HG03521 (cell line): Measurements from ENCODE around the gene VPREB1.
"Not testable (repeated sequence)": the region's sequence is repeated elsewhere in the genome, so short reads cannot be mapped to it uniquely, and the experiment has no call there.

Experiments
- ATAC-seq: cut with Tn5 transposase; IDR thresholded peaks from one replicate; pipeline ENCODE4 v1.9.1; 2021; ENCODE audit warnings: mild to moderate bottlenecking, moderate library complexity; ENCODE audit not compliant: unreplicated experiment

VPREB1 gene

DNA sequence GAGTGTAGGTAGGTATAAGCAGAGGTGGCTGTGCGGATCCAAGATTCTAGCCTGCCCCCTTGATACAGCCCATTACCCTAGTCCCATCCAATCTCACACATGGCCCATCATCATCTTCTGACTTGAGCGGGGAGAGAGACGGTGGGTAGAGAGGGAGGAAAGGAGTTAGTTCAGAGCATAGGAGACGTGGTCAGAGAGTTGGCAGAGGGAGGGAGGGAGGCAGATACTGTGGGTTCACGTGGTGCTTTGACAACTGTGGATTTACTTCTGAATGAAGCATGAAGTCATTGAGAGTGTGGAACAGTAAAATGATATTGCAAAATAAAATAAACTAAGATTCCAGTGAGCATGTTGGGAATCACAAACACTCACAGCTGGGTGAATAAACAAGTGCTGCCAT lies 31.4 kb upstream of the VPREB1 start:
- no peak for ATAC-seq

DNA sequence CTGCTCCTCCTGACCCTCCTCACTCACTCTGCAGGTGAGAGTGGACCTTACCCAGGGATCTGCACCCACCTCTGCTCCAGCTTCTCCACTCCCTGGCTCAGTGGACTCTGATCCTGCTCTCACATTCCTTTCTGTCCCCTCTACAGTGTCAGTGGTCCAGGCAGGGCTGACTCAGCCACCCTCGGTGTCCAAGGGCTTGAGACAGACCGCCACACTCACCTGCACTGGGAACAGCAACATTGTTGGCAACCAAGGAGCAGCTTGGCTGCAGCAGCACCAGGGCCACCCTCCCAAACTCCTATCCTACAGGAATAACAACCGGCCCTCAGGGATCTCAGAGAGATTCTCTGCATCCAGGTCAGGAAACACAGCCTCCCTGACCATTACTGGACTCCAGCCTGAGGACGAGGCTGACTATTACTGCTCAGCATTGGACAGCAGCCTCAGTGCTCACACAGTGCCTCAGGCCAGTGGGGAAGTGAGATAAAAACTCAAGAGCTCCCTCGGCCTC lies 29.7 kb upstream of the VPREB1 start:
- ATAC-seq, result no peak

DNA sequence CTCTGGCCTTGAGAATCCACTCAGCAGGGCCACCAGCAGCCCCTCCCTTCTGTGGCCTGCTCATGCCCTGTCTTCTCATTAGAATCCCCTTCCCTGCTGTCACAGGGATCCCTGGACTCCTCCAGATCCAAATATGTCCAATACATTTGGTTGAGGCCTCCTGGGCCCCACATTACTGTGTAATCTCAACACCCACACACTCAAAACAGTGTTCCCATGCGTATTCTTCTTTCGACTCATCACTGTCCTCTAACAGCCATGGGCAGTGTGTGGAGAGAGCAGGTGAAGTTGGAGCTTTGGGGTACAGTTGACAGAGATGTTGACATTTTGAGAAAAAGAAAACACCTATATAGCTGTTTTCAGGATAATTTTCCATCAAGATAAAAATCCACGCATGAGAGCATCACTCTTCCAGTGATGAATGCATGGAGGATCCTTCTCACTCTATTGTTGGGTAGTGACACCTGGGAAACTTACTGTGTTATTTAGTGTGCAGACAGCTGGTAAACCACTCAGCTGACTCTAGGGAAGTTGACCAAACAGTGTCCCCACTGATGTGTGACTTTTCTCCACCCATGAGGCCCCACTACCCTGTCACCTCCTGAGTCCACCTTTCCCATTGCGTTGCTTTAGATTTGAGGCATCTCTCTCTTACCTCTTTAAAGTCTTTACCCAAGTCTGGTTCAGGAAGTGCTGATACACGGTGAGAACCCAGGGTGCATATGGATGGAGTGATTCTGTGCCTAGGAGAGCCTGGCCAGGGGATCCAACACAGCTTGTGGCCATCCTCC lies 28.7 kb upstream of the VPREB1 start:
- no peak for ATAC-seq

DNA sequence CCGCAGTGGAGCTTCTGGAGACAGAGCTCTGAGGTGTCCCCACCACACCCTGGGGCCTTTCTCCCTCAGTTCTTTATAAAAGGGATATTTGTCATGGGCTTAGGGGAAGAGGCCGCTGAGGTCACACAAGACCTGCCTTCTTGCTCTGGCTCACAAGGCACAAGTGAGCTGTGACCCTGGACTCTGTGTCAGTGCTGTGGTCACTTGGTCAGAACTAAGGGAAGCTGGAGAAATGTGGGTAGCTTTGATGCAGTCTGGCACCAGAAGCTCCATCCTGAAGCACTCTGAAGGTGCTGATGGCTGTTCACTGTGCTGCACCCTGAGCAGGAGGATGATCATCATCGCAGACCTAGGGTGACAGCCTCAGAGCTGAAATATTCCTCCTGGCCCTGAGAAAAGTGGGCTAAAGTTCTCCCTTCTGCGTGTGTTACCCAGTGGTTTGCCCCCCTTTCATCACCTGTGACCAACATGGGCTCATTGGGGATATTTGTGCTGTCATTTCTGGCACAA lies 28.1 kb upstream of the VPREB1 start:
- no peak for ATAC-seq

DNA sequence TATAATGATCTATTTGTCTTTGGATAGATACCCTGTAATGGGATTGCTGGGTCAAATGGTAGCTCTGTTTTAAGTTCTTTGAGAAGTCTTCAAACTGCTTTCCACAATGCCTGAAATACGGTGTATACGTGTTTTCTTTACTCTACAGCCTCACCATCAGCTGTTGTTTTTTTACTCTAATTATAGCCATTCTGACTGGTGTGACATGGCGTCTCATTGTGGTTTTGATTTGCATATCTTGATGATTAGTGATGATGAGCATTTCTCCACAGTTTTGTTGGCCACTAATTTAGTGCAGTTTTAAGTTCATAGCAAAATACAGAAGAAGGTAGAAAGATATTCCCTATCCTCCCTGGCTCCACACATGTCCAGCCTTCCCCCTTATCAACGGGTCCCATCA lies 26.3 kb upstream of the VPREB1 start:
- ATAC-seq, result no peak

DNA sequence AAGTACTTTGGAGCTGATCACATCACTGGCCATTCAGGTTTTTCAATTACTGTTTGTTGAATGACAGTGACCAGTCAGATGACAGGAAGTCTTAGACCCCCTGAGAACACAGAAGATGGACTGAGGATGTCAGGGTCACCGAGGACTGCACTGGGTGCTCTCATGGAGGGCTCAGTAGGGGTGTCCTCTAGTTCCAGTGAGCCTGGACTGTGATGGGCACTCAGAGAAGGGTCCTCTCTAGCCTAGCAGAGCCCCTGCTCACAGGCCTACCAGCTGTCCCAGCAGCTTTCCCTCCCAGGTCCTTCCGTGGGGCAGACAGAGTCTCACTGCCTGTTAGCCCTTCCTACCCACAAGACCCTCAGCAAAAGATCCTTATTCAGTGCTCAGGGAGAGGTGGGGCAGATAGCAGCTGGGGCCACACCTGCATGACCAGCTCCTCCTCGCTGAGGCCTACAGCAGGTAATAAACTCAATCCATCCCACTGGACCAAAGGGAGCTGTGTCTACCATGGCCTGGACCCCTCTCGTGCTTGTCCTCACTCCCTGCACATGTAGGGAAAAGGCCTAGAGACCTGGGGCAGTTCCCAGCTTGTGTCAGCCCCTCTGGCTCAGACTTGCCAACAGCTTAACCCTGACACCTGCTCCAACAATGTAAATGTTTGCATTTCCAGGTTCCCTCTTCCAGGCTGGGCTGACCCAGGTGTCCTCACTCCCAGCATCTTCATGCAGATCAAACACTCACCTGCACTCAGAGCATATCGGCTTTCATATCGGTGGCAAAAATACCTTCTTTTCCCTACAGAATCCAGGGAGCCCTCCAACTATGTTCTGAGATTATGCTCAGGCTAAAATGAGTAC lies 25.2 kb upstream of the VPREB1 start:
- ATAC-seq, result no peak

GRCh38 chr22:22221043-22221442 lies 23.5 kb upstream of the VPREB1 start:
- not testable (repeated sequence) for ATAC-seq

GRCh38 chr22:22226448-22227187 lies 18.0 kb upstream of the VPREB1 start:
- no peak for ATAC-seq

DNA sequence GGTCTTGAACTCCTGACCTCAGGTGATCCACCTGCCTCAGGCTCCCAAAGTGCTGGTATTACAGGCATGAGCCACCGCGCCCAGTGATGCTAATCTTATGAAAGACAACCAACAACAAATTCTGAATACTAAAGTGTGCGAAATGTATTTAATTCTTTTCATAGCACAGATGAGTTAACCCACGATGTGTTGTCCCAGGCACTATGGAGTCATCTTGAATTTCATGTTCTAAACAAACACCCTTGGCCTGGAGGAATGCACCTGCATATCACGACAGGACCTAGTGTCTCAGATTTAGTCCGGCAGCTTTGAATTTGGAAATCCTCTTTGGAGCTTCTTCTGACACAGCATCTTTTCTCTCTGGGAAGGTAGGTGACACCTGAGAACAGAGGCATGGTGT lies 16.2 kb upstream of the VPREB1 start:
- no peak for ATAC-seq

DNA sequence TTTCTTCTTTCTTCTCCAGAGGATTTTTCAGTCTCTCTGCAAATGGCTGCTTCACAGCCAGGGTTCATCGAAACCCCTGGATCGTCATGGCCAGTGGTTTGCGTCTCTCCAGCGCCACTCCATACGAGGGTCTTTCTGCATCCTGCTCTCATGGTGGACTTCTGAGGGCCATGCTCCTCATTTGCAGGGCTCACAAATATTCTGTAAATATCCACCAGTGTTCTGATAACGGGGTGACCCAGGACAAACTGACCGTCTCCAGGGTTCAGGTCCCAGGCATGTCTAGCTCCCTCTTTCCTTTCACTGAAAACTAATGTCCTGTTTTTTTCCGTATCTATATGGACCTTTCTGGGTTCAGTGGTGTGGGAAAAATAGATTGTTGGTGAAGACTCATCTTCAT lies 15.7 kb upstream of the VPREB1 start:
- no peak for ATAC-seq

- no peak for ATAC-seq
Measured at GRCh38 chr22:22229683-22230420, 14.7 kb upstream of the VPREB1 start.

DNA sequence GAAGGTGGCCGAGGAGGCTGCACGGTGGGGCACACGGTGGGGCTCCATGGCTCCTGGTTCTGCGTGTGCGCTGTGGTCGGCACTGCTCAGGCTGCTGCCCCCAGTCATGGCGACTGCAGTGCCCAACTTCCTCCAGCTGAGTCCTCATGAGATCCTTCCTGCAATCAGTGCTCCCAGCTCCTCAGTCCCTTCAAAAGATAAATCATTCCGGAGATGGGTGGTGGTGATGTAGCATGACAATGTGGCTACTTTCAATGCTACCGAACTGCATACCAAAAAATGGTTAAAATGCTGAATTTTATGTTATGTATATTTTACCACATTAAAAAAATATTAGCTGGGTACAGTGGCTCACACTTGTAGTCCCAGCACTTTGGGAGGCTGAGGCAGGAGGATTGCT lies 14.1 kb upstream of the VPREB1 start:
- no peak for ATAC-seq

DNA sequence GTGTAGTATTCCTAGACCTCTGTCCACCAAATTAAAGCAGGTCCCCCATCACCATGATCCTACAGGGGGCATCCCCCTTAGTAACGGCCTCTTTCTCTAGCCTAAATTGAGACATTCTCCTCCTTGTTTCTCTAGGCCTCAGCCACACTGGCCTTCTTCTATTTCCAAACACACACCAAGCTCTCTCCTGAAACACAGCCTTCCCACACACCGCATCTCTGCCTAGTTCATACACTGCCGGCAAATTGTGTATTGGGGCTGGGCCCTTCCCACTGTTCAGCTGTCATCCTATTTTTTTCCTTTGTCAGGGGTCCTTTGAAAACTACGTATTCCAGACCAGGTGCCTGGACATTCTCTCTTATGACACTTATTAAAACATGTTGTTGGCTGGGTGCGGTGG lies 11.5 kb upstream of the VPREB1 start:
- no peak for ATAC-seq

DNA sequence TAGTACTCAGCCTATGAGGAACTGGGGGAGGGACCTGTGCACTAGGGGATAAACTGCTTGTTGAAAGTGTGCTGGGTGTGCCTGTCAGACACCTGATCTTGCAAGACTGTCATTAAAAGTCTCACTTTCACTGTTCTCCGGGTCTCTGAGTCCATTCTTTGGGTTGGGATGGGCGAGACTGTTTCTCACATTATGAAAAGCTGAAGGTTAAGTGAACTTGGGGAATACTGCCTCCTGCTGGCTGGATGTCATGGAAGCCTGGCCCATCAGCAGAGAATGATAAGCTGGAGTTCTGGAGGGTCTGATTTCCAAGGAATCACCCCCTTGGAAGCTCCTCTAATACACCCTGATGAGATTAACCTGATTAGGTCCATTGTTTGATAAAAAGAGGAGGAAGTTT lies 9.0 kb upstream of the VPREB1 start:
- ATAC-seq, result no peak

DNA sequence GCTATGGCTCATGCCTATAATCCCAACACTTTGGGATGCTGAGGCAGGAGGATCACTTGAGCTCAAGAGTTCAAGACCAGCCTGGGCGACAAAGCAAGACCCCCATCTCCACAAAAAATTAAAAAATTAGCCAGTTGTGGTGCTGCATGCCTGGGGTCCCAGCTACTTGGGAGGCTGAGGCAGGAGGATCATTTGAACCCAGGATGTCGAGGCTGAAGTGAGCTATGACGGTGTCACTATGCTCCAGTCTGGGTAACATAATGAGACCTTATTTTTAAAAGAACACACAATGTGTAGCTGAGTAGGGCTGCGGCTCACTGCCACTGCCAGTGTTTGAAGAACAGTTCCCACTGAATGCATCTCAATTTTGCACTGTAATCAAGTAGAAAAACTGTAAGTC lies 7.1 kb upstream of the VPREB1 start:
- no peak for ATAC-seq

DNA sequence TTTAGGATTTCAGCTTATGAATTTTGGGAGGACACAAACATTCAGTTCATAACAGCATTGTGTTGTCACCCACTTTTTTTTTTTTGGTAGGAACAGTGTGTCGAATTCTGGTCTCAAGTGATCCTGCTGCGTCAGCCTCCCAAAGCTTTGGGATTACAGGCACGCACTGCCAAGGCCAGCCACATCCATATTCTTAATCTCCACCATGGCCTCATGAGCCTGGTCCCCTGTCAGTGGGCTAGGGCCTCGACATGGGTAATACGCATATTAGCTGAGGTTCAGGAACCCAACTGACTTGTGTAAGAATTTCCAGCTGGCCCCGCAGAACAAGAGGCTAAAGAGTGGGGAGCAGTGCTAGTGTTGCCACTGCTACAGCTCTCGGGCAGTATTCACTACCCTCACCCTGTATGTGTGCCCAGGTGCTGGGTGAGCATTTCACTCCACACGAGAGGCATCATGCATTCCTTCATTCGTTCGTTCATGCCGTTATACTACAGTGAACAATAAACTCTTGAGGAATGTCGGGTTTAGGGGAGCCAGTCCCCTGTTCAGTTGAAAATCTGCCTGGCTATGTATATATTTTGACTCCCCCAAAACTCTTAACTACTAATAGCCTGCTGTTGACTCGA lies 5.2 kb upstream of the VPREB1 start:
- no peak for ATAC-seq

DNA sequence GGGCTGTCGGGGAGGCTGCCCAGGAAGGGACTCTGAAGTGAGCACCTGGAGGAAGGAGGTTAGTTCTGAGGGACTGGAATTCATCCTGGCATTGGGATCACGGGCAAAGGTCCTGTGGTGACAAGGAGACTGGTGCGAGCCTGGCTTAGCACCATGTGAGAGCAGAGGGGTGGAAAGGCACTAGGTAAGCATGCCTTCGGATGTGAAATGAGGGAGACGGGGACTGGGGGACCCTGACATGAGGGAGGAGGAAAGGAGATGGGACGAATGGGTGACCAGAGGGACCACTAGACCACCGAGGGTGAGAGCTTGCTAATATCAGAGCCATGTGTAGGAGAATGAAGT lies 3.1 kb upstream of the VPREB1 start:
- no peak for ATAC-seq

GRCh38 chr22:22242488-22242887 lies 2.1 kb upstream of the VPREB1 start:
- ATAC-seq, result no peak

DNA sequence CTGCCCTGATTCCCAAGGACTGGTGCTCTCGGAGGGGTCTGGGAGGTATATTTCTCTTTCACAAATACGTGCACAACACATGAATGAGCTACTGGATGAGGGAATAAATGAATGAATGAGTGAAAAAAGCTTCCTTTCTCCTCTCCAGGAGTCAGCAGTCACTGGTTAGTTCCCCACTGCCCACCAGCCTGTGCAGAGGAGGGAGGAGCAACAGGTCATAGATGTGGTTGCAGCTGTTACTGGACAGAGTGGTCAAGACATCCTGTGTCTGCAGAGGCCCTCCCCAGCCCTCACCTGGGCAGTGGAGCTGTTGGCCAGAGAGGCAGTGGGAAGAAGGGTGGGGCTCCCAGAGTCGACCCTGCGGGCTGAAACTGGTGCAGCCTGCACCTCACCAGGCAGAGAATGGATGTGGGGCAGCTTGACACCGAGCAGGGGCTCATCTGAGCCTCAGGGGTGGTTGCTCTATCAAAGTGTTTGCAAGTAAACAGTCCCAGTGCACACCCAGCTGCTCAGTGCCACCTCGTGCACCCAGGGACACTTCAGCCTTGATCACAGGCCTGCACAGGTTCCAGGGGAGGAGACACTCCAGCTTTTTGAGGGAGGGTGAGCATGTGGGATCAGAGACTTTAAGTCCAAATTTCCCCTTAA lies 1.4 kb upstream of the VPREB1 start:
- ATAC-seq, result no peak
